Neural progenitor cell (in vitro differentiated cells): ENCODE results near the gene FAM161A. TPM values are rescaled to one million over a fixed set of nuclear protein-coding genes. Genes with fewer than 3 reads are reported as not detected.
"Not testable (repeated sequence)": the region's sequence is repeated elsewhere in the genome, so short reads cannot be mapped to it uniquely, and the experiment has no call there.

ENCODE experiments used
- DNase-seq: peaks from one replicate; pipeline ENCODE4 v3.0.0-alpha.2; 2016; ENCODE audit warnings: low spot score
- H2AFZ ChIP-seq: fragments of 200-600 bp; sonication (generic); replicated peaks from 2 replicates; pipeline ENCODE4 v1.6.1; 2016; ENCODE audit warnings: antibody characterized with exemption
- H3F3A ChIP-seq: fragments of 200-600 bp; sonication (generic); 2 replicates; pipeline ENCODE4 v1.6.1; 2016; ENCODE audit warnings: antibody characterized with exemption, low read depth
- H3K27ac ChIP-seq: fragments of 200-600 bp; sonication (generic); 2 replicates; pipeline ENCODE4 v1.5.1; 2016; ENCODE audit warnings: mild to moderate bottlenecking
- H3K27me3 ChIP-seq: fragments of 200-600 bp; sonication (generic); 2 replicates; pipeline ENCODE4 v1.6.1; 2016; ENCODE audit warnings: mild to moderate bottlenecking, moderate library complexity
- H3K36me3 ChIP-seq: fragments of 200-600 bp; sonication (generic); 2 replicates; pipeline ENCODE4 v1.5.1; 2016
- H3K4me1 ChIP-seq: fragments of 200-600 bp; sonication (generic); 2 replicates; pipeline ENCODE4 v1.6.1; 2016; ENCODE audit warnings: mixed run types
- H3K4me2 ChIP-seq: fragments of 200-600 bp; sonication (generic); 2 replicates; pipeline ENCODE4 v1.6.1; 2016
- H3K4me3 ChIP-seq: fragments of 200-600 bp; sonication (generic); 2 replicates; pipeline ENCODE4 v1.5.1; 2016
- H3K79me2 ChIP-seq: fragments of 200-600 bp; sonication (generic); 2 replicates; pipeline ENCODE4 v1.6.1; 2016; ENCODE audit warnings: low read depth
- H3K9ac ChIP-seq: fragments of 200-600 bp; sonication (generic); 2 replicates; pipeline ENCODE4 v1.6.1; 2016
- H3K9me3 ChIP-seq: fragments of 200-600 bp; sonication (generic); 2 replicates; pipeline ENCODE4 v1.5.1; 2016; ENCODE audit warnings: low read depth
- H4K20me1 ChIP-seq: fragments of 200-600 bp; sonication (generic); 2 replicates; pipeline ENCODE4 v1.6.1; 2016; ENCODE audit warnings: low read depth
- H3K27ac Mint-ChIP-seq: 3 replicates; pipeline ENCODE4 v1.8.0; 2021; ENCODE audit warnings: mixed read lengths
- H3K27me3 Mint-ChIP-seq: 2 replicates; pipeline ENCODE4 v1.8.0; 2022; ENCODE audit warnings: low read depth, mild to moderate bottlenecking, inconsistent platforms, moderate library complexity, mixed read lengths; ENCODE audit not compliant: insufficient read depth
- H3K36me3 Mint-ChIP-seq: 3 replicates; pipeline ENCODE4 v1.8.0; 2021; ENCODE audit warnings: mixed read lengths
- H3K4me1 Mint-ChIP-seq: 3 replicates; pipeline ENCODE4 v1.8.0; 2021; ENCODE audit warnings: mixed read lengths
- H3K4me3 Mint-ChIP-seq: 3 replicates; pipeline ENCODE4 v1.8.0; 2021; ENCODE audit warnings: mild to moderate bottlenecking, moderate library complexity, mixed read lengths
- H3K9me3 Mint-ChIP-seq: 3 replicates; pipeline ENCODE4 v1.8.0; 2020; ENCODE audit warnings: mixed read lengths
- CTCF ChIP-seq: fragments of 200-600 bp; sonication (generic); IDR thresholded peaks from 2 replicates; pipeline ENCODE4 v1.5.1; 2017; ENCODE audit warnings: antibody characterized with exemption, mild to moderate bottlenecking
- EZH2 ChIP-seq: fragments of 200-600 bp; sonication (generic); IDR thresholded peaks from 2 replicates; pipeline ENCODE4 v1.6.1; 2017; ENCODE audit warnings: antibody characterized with exemption, mild to moderate bottlenecking, moderate library complexity
- EZH2phosphoT487 ChIP-seq: fragments of 200-600 bp; sonication (generic); IDR thresholded peaks from 2 replicates; pipeline ENCODE4 v1.6.1; 2017; ENCODE audit warnings: antibody characterized with exemption
- total RNA-seq: library from RNA; depleted of rRNA; stranded (reverse); fragments of >200 nt; gene quantifications from 2 replicates; pipeline ENCODE4 v1.2.3, GENCODE V29; 2015; ENCODE audit warnings: low replicate concordance

Gene FAM161A
- total RNA-seq, 1 donor from 2014 or later = 23.3 TPM

GRCh38 chr2:61876400-61876799 is 22.5 kb upstream of the FAM161A start:
- peaks cover 42% of the 10 kb centered on the region for H3K79me2 ChIP-seq
- no peak overlapping the region for H3K9ac ChIP-seq
- H2AFZ ChIP-seq = no peak overlapping the region
- Mint-ChIP-seq H3K4me1 (no peaks in the 10 kb centered on the region), H3K27ac (no peak overlapping the region), H3K9me3 (no peaks in the 10 kb centered on the region), H3K27me3 (peaks cover 2% of the 10 kb centered on the region), H3K4me3 (no peak overlapping the region), H3K36me3 (peaks cover 38% of the 10 kb centered on the region)
- H3K36me3 ChIP-seq = peaks cover 68% of the 10 kb centered on the region
- no peaks in the 10 kb centered on the region for H3K4me1 ChIP-seq
- no peak for DNase-seq
- no peak overlapping the region for H3K4me2 ChIP-seq
- H3K9me3 ChIP-seq = no peaks in the 10 kb centered on the region
- TF ChIP-seq EZH2 (no peak), CTCF (no peak), EZH2phosphoT487 (no peak)
- no peaks in the 10 kb centered on the region for H3K27me3 ChIP-seq
- H4K20me1 ChIP-seq = peaks cover 19% of the 10 kb centered on the region
- H3K27ac ChIP-seq = no peak overlapping the region
- H3F3A ChIP-seq = peaks cover 34% of the 10 kb centered on the region
- H3K4me3 ChIP-seq = no peak overlapping the region

- not testable (repeated sequence) for H3K27me3 Mint-ChIP-seq, H3K27me3 ChIP-seq, DNase-seq, H3K4me3 ChIP-seq, H3K9ac ChIP-seq, H2AFZ ChIP-seq, H3K4me2 ChIP-seq, H3K27ac ChIP-seq, H3K9me3 ChIP-seq, H3K79me2 ChIP-seq, H3K4me3 Mint-ChIP-seq, H3K4me1 Mint-ChIP-seq, H3K27ac Mint-ChIP-seq, H3K4me1 ChIP-seq, H4K20me1 ChIP-seq
- peaks cover 59% of the 10 kb centered on the region for H3K36me3 Mint-ChIP-seq
- Histone ChIP-seq H3F3A (peaks cover 37% of the 10 kb centered on the region), H3K36me3 (peaks cover 24% of the 10 kb centered on the region)
- peaks cover 10% of the 10 kb centered on the region for H3K9me3 Mint-ChIP-seq
These were observed 12.7 kb upstream of the FAM161A start for GRCh38 chr2:61866482-61867089.

- H3K4me1 Mint-ChIP-seq = no peaks in the 10 kb centered on the region
These were observed 8.2 kb upstream of the FAM161A start for GRCh38 chr2:61862085-61862484.

More at GRCh38 chr2:61862085-61862484, 8.2 kb upstream of the FAM161A start:
- Histone ChIP-seq H3K36me3 (peaks cover 7% of the 10 kb centered on the region), H3K4me2 (no peak overlapping the region), H4K20me1 (no peaks in the 10 kb centered on the region), H2AFZ (no peak overlapping the region), H3K4me3 (no peak overlapping the region), H3K79me2 (no peaks in the 10 kb centered on the region), H3K9ac (no peak overlapping the region), H3K4me1 (no peaks in the 10 kb centered on the region), H3F3A (peaks cover 8% of the 10 kb centered on the region), H3K27me3 (no peaks in the 10 kb centered on the region), H3K27ac (no peak overlapping the region), H3K9me3 (no peaks in the 10 kb centered on the region)
- no peak overlapping the region for H3K27ac Mint-ChIP-seq
- peaks cover 12% of the 10 kb centered on the region for H3K9me3 Mint-ChIP-seq
- H3K4me3 Mint-ChIP-seq = no peak overlapping the region
- H3K36me3 Mint-ChIP-seq = peaks cover 41% of the 10 kb centered on the region
- DNase-seq = no peak
- TF ChIP-seq CTCF = no peak
- TF ChIP-seq EZH2 = no peak
- no peak for TF ChIP-seq EZH2phosphoT487
- H3K27me3 Mint-ChIP-seq = no peaks in the 10 kb centered on the region
